ENCODE results near the gene RFX2. TPM values are rescaled to one million over a fixed set of nuclear protein-coding genes. Genes with fewer than 3 reads are reported as not detected.

RFX2 gene
- total RNA-seq, 1 donor from 2014 or later = 3.2 TPM

DNA sequence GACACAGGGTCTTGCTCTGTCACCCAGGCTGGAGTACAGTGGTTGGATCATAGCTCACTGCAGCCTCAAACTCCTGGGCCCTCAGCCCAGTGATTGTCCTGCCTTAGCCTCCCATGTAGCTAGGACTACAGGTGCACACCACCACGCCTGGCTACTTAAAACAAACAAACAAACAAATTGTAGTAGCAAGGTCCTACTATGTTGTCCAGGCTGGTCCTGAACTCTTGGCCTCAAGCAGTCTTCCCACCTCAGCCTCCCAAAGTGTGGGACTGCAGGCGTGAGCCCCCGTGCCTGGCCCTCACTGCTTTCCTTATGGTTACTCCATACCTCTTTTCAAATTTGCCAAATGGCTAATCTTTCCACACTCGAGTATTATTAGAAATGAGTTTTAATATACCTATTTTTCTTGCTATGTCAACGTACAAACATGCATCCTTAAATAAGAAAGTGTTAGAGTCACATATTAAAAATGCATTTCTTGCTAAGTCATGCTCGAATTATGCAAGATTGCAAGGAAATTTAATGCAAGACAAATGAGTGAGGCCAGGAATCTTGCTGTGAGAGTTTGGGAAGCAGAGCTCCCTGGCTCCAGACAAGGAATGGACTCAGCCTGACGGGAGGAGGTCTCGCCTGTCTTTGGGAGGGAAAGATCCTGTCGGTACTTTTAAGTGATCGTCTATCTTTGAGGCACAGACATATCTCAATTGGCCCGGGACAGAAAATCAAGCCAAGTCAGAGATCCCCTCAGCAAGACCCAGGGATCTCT, 39.4 kb downstream of the RFX2 start:
- Mint-ChIP-seq H3K27ac (ENCODE audit: unreplicated experiment) (no peak overlapping the region), H3K4me3 (ENCODE audit: unreplicated experiment) (peak overlapping the region; percentile 67), H3K36me3 (ENCODE audit: low read depth, unreplicated experiment) (peaks cover 2% of the 10 kb centered on the region), H3K27me3 (ENCODE audit: low read depth, unreplicated experiment) (peaks cover 45% of the 10 kb centered on the region), H3K4me1 (ENCODE audit: low read depth, unreplicated experiment) (peaks cover 4% of the 10 kb centered on the region), H3K9me3 (ENCODE audit: unreplicated experiment) (peaks cover 6% of the 10 kb centered on the region)
- Histone ChIP-seq H3K9me3 (ENCODE audit: insufficient read depth, low read depth, low read length) (no peaks in the 10 kb centered on the region), H2AFZ (ENCODE audit: low read depth, low read length) (peak overlapping the region; percentile 2), H3K4me1 (ENCODE audit: insufficient read depth, low read length) (peaks cover 34% of the 10 kb centered on the region), H3K27me3 (ENCODE audit: insufficient read depth, low read length) (no peaks in the 10 kb centered on the region), H3K4me3 (ENCODE audit: insufficient read depth, low read depth, low read length) (no peak overlapping the region), H4K20me1 (ENCODE audit: insufficient read depth, low read length) (no peaks in the 10 kb centered on the region), H3K9ac (ENCODE audit: low read length) (peak overlapping the region; percentile 4), H3K4me2 (ENCODE audit: low read length) (peak overlapping the region; percentile 17), H3K79me2 (ENCODE audit: insufficient read depth, low read length) (no peaks in the 10 kb centered on the region), H3K36me3 (ENCODE audit: insufficient read depth, low read length) (no peaks in the 10 kb centered on the region), H3K27ac (ENCODE audit: low read depth, low read length) (peak overlapping the region; percentile 52)
- FAIRE-seq (peak; percentile 76), DNase-seq (ENCODE audit: low read depth) (peak; percentile 82)
- TF ChIP-seq EZH2 (IDR thresholded peaks at IDR 0.05; ENCODE audit: insufficient read depth, low read length) = no peak
- TF ChIP-seq, protein P1, sequence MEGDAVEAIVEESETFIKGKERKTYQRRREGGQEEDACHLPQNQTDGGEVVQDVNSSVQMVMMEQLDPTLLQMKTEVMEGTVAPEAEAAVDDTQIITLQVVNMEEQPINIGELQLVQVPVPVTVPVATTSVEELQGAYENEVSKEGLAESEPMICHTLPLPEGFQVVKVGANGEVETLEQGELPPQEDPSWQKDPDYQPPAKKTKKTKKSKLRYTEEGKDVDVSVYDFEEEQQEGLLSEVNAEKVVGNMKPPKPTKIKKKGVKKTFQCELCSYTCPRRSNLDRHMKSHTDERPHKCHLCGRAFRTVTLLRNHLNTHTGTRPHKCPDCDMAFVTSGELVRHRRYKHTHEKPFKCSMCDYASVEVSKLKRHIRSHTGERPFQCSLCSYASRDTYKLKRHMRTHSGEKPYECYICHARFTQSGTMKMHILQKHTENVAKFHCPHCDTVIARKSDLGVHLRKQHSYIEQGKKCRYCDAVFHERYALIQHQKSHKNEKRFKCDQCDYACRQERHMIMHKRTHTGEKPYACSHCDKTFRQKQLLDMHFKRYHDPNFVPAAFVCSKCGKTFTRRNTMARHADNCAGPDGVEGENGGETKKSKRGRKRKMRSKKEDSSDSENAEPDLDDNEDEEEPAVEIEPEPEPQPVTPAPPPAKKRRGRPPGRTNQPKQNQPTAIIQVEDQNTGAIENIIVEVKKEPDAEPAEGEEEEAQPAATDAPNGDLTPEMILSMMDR (IDR thresholded peaks at IDR 0.05; ENCODE audit: insufficient read depth, low read depth, low read length) = no peak

DNA sequence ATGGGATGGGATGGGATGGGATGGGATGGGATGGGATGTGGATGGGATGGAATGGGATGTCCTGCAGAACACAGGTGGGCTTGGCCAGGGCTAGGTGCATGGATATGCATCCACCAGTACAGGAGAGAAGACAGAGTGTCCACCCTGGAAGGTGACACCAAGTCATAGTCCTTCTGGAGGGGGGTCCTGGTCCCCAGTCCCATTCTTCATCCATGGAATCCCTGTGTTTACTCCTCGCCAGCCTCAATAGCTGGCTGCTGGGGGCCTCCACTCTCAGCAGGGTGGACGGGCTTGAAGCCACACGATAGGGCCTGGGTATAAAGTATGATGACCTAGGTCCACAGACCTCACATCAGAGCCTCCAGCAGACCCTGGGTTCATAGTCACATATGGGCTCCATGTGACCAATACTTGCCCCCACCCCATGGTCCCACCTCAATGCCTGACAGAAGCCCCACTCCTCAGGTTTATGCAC, 40.1 kb downstream of the RFX2 start:
- no peak for FAIRE-seq
- DNase-seq (ENCODE audit: low read depth) = no peak

More for the DNA sequence above, 40.1 kb downstream of the RFX2 start:
- Histone ChIP-seq H3K27ac (ENCODE audit: low read depth, low read length) (peak overlapping the region; percentile 52), H3K4me1 (ENCODE audit: insufficient read depth, low read length) (peaks cover 41% of the 10 kb centered on the region), H3K27me3 (ENCODE audit: insufficient read depth, low read length) (no peaks in the 10 kb centered on the region), H3K9ac (ENCODE audit: low read length) (no peak overlapping the region), H3K4me3 (ENCODE audit: insufficient read depth, low read depth, low read length) (no peak overlapping the region), H3K36me3 (ENCODE audit: insufficient read depth, low read length) (no peaks in the 10 kb centered on the region), H3K9me3 (ENCODE audit: insufficient read depth, low read depth, low read length) (no peaks in the 10 kb centered on the region), H3K79me2 (ENCODE audit: insufficient read depth, low read length) (no peaks in the 10 kb centered on the region), H2AFZ (ENCODE audit: low read depth, low read length) (no peak overlapping the region), H4K20me1 (ENCODE audit: insufficient read depth, low read length) (no peaks in the 10 kb centered on the region), H3K4me2 (ENCODE audit: low read length) (no peak overlapping the region)
- peaks cover 6% of the 10 kb centered on the region for H3K4me1 Mint-ChIP-seq (ENCODE audit: low read depth, unreplicated experiment)
- H3K27ac Mint-ChIP-seq (ENCODE audit: unreplicated experiment) = no peak overlapping the region
- no peak for TF ChIP-seq EZH2 (IDR thresholded peaks at IDR 0.05; ENCODE audit: insufficient read depth, low read length)
- TF ChIP-seq, protein P1 (IDR thresholded peaks at IDR 0.05; ENCODE audit: insufficient read depth, low read depth, low read length) = no peak
- H3K9me3 Mint-ChIP-seq (ENCODE audit: unreplicated experiment) = peaks cover 6% of the 10 kb centered on the region
- peaks cover 40% of the 10 kb centered on the region for H3K27me3 Mint-ChIP-seq (ENCODE audit: low read depth, unreplicated experiment)
- H3K36me3 Mint-ChIP-seq (ENCODE audit: low read depth, unreplicated experiment) = peaks cover 2% of the 10 kb centered on the region
- peak overlapping the region; percentile 67 for H3K4me3 Mint-ChIP-seq (ENCODE audit: unreplicated experiment)
